Stimulated activated CD4-positive, alpha-beta T cell treated with anti-CD3 and anti-CD28 coated beads, TNF-alpha, amount 100 ng/mL, for 48 hours (primary cell): ENCODE measurements around the gene UIMC1.
"Not testable (repeated sequence)": the region's sequence is repeated elsewhere in the genome, so short reads cannot be mapped to it uniquely, and the experiment has no call there.

Source experiments
- DNase-seq, 3 donors: peaks; one replicate each; pipeline ENCODE4 v3.0.0-alpha.2; 2020; ENCODE audit warnings: low read depth in 3 of 3

Gene UIMC1

GRCh38 chr5:176883700-176884570, 122.6 kb downstream of the UIMC1 start:
- DNase-seq = no peak

- no peak for DNase-seq
These were observed 124.0 kb downstream of the UIMC1 start for GRCh38 chr5:176882567-176882903.

GRCh38 chr5:176881816-176882566, 124.6 kb downstream of the UIMC1 start:
- no peak for DNase-seq

DNA sequence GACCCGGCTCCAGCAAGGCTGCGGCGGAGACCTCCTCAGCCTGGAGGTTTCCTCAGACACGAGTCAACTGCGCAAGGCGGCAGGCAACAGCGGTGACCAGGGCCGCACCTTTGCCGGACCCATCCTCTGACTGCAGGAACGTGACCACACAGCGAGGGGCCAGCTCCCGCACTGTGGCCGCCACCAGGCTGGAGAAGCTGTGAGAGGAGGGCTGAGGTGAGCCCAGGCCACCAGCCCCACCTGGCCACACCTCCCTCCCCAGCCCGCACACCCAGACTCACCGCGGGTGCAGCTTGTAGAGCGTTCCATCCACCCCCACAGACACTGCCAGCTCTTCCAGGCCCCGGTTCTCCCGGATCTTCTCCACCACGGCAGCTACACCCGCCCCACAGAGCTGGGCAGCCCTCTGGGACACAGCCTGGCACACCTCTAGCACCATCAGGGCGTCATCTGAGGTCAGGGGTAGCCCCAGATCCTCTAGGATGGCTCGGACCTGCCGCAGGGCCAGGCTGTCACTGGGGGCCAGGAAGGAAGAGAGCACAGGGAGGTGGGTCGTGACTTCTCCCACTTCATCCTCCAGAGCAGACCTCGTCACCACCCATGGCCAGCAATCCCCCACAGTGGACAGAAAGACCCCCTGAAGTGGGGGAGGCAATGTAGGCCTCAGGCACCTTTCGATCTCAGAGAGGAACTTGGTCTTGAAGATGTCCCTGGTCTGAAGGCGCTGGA, 125.4 kb downstream of the UIMC1 start:
- no peak for DNase-seq

GRCh38 chr5:176880366-176881020, 126.1 kb downstream of the UIMC1 start:
- no peak for DNase-seq

- no peak for DNase-seq
These were observed 126.8 kb downstream of the UIMC1 start for GRCh38 chr5:176879663-176880361.

- no peak for DNase-seq
These were observed 127.5 kb downstream of the UIMC1 start for GRCh38 chr5:176878906-176879662.

DNA sequence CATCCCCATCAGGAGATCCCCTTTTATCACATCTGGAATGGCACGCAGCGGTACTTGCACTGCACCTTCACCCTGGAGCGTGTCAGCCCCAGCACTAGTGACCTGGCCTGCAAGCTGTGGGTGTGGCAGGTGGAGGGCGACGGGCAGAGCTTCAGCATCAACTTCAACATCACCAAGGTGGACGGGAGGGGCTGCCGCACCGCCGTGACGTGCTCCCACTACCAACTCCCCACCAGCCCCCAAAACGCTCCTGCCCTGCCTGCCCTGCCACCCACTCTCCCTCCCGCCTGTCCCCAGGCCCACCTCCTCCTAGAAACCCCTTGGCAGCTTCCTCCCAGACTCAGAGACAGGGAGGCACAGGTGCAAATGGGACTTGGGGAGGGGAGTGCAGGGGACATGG, 128.1 kb downstream of the UIMC1 start:
- no peak for DNase-seq

DNA sequence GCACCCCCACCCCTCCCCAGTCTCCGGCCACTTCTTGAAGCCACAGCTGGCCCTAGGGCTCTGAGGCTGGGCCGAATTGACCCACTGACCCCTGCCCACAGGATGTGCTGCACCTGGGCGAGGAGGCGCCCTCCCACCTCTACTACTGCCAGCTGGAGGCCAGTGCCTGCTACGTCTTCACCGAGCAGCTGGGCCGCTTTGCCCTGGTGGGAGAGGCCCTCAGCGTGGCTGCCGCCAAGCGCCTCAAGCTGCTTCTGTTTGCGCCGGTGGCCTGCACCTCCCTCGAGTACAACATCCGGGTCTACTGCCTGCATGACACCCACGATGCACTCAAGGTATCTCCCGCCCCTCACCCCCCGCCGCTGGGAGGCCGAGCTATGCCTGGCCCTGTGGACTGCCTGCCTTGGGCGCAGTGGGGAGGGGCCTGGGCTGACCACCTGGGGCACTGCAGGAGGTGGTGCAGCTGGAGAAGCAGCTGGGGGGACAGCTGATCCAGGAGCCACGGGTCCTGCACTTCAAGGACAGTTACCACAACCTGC, 128.7 kb downstream of the UIMC1 start:
- DNase-seq = no peak

DNA sequence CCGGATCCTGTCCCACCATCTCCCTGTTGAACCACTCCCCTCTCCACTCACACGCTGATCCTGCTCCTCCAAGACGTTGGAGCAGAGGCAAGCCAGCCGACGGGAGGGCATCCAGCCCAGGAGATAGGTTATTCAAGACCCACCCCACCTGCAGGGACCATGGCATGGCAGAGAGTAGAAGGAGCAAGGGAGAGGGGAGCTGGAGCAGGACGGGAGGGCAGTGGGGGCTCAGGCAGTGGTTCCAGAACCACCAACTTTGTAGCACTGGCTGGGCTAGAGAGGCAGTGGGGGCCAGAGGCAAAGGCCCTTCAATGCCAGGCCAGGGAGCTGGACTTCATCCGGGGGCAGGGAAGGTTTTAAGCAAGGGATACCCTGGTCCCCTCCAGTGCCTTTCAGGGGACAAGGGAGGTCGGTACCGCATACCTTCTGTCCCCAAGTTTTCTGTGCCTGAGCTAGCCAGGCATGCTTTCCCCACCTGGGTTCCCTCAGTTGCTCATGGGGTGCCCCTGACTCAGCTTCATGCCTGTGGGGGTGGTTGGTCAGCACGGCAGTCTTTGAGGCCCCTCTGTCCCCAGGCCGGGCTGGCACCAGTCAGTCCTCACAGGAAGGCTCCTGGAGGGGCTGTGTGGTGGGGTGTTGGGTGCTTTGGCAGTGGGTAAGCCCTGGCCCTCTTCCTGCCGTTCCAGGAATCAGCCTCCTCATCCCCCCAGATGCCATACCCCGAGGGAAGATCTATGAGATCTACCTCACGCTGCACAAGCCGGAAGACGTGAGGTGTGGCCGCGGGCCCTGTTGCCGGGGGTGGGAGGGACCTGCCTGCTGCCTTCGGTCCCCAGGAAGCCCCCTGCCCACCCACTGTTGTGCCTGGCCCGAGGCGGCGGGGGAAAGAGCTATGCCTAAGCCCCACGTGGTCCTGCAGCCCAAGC, 129.8 kb downstream of the UIMC1 start:
- no peak for DNase-seq

DNA sequence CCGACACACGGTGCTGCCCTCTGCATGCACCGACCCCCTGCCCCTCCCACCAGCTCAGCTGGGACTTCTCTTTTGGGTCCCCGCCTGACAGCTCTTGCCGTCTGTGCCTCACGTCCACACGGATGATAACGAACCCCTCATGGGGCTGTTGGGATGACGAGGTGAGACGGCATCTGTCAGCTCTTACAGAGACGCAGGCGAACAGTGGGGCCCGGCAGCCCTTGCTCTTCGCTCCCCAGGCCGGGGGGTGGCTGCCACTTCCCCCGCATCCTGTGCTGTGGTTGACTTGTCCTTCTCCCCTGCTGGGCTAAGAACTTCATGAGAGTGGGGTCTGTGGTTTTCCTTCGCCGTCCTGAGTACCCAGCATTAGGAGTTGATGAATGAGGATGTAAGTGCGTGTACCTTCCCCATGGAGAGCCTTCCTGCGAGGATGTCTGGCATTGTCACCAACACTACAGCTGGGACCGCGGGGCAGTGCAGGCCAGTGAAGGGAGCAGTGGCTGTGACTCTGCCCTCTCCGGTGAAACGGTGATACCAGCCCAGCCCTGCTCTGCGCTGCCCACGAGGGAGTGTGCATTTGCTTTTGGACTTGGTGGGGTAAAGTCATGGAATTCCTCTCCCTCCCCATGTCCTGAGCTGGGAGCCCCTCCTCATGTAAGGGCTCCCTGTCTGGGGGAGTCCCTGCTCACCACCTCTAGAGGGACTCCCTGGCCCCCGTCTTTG, 130.6 kb downstream of the UIMC1 start:
- no peak for DNase-seq

DNA sequence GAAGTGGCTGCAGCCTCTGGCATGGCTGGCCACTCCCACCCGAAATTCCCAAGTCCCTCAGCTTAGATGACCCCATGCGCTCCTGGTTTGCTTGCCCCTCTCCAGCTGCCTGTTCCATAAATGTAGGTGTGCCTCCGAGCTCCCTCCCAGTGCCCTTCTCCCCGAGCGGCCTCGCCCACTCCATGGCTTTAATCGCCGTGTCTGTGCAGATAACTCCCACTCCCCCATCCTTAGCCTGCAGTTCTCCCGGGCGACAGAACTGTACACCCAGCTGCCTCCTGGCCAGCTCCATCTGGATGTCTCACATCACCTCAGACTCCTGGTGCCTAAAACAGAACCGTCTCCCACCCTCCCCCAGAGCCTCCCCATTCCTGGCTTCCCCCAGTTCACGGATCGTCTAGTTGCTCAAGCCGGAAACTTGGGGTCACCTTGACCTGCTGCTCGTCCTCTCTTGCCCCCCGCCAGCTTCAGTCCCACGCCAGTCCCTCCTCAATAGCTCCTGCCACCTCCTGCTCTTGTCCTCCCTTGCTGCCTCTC, 131.5 kb downstream of the UIMC1 start:
- DNase-seq = no peak

DNA sequence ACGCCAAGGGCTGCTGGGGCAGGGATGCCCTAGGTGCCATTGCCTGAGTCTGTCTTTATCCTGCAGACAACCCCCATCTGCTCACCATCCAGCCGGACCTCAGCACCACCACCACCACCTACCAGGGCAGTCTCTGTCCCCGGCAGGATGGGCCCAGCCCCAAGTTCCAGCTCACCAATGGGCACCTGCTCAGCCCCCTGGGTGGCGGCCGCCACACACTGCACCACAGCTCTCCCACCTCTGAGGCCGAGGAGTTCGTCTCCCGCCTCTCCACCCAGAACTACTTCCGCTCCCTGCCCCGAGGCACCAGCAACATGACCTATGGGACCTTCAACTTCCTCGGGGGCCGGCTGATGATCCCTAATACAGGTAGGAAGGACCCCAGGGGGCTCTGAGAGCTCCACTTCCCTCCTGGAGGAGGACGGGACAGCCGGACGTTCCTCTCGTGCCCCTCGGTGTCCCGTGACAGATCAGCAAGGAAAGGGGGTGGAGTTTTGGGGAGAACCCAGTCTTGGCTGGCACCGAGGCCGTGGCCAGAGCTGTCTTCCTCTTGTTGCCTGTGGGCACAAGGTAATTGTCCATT, 132.3 kb downstream of the UIMC1 start:
- DNase-seq = no peak

DNA sequence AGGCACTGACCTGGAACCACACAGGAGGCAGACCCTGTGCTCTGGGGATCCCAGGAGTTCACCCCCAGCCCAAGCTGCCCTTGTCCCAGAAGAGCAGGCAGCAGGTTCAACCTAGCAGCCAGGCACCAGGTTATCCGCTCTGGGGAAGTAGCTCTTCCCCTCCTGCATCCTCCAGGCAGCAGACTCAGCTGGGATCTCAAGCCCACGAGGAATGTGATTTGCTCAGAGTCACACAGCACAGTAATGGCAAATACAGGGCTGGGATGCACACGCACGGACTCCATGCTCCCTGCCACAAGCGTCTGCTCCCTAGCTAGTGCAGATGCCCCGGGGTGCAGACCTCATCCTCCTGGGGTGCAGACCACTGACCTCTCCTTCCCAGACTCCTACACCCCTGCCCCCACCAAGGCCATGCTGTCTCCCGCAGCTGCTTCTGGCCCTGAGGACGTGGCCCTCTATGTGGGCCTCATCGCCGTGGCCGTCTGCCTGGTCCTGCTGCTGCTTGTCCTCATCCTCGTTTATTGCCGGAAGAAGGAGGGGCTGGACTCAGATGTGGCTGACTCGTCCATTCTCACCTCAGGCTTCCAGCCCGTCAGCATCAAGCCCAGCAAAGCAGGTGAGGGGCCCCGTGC, 132.9 kb downstream of the UIMC1 start:
- no peak for DNase-seq

GRCh38 chr5:176873011-176873410, 133.6 kb downstream of the UIMC1 start:
- DNase-seq = not testable (repeated sequence)

DNA sequence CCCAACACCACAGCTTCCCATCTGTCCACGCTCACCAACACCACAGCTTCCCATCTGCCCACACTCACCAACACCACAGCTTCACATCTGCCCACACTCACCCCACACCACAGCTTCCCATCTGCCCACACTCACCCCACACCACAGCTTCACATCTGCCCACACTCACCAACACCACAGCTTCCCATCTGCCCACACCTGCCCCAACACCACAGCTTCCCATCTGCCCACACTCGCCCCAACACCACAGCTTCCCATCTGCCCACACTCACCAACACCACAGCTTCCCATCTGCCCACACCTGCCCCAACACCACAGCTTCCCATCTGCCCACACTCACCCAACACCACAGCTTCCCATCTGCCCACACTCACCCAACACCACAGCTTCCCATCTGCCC, 134.0 kb downstream of the UIMC1 start:
- DNase-seq = not testable (repeated sequence)

GRCh38 chr5:176870644-176871043, 135.9 kb downstream of the UIMC1 start:
- not testable (repeated sequence) for DNase-seq
